Hepatocyte (in vitro differentiated cells): ENCODE measurements around the gene GAA. TPM values are rescaled to one million over a fixed set of nuclear protein-coding genes. Genes with fewer than 3 reads are reported as not detected.

Experiments
- DNase-seq: peaks from one replicate; pipeline ENCODE4 v3.0.0-alpha.2; 2016; ENCODE audit warnings: low spot score
- H2AFZ ChIP-seq: fragments of 200-600 bp; sonication (generic); 2 replicates; pipeline ENCODE4 v1.6.0; 2016; ENCODE audit warnings: antibody characterized with exemption, mild to moderate bottlenecking
- H3K27ac ChIP-seq: fragments of 200-600 bp; sonication (generic); 2 replicates; pipeline ENCODE4 v1.5.1; 2016; ENCODE audit warnings: mild to moderate bottlenecking
- H3K27me3 ChIP-seq: fragments of 200-600 bp; sonication (generic); 2 replicates; pipeline ENCODE4 v1.6.1; 2016
- H3K36me3 ChIP-seq: fragments of 200-600 bp; sonication (generic); replicated peaks from 2 replicates; pipeline ENCODE4 v1.5.1; 2016; ENCODE audit warnings: low read depth; ENCODE audit not compliant: insufficient read depth
- H3K4me1 ChIP-seq: fragments of 200-600 bp; sonication (generic); 2 replicates; pipeline ENCODE4 v1.5.1; 2016; ENCODE audit warnings: mild to moderate bottlenecking, moderate library complexity; ENCODE audit not compliant: insufficient read depth
- H3K4me2 ChIP-seq: fragments of 200-600 bp; sonication (generic); 2 replicates; pipeline ENCODE4 v1.6.0; 2016
- H3K4me3 ChIP-seq: fragments of 200-600 bp; sonication (generic); 2 replicates; pipeline ENCODE4 v1.5.1; 2016; ENCODE audit warnings: mild to moderate bottlenecking
- H3K79me2 ChIP-seq: fragments of 200-600 bp; sonication (generic); 2 replicates; pipeline ENCODE4 v1.6.0; 2017; ENCODE audit warnings: mild to moderate bottlenecking
- H3K9me2 ChIP-seq: fragments of 200-600 bp; sonication (generic); replicated peaks from 2 replicates; pipeline ENCODE4 v1.6.0; 2017; ENCODE audit warnings: mild to moderate bottlenecking; ENCODE audit not compliant: insufficient read depth
- H3K9me3 ChIP-seq: fragments of 200-600 bp; sonication (generic); 2 replicates; pipeline ENCODE4 v1.5.1; 2016; ENCODE audit warnings: low read depth, mild to moderate bottlenecking
- H4K20me1 ChIP-seq: fragments of 200-600 bp; sonication (generic); 2 replicates; pipeline ENCODE4 v1.6.0; 2016; ENCODE audit warnings: mild to moderate bottlenecking; ENCODE audit not compliant: insufficient read depth, poor library complexity, severe bottlenecking
- EZH2 ChIP-seq: fragments of 200-600 bp; sonication (generic); IDR thresholded peaks from 2 replicates; pipeline ENCODE4 v1.6.1; 2016; ENCODE audit warnings: antibody characterized with exemption, mild to moderate bottlenecking, borderline replicate concordance
- EZH2phosphoT487 ChIP-seq: fragments of 200-600 bp; sonication (generic); IDR thresholded peaks from one replicate; pipeline ENCODE4 v1.6.1; 2018; ENCODE audit warnings: antibody characterized with exemption, mild to moderate bottlenecking, low read depth, moderate library complexity; ENCODE audit not compliant: unreplicated experiment, severe bottlenecking
- WGBS: methylation state at CpG from one replicate; pipeline ENCODE4 v1.1.6; 2016; ENCODE audit warnings: low lambda C conversion rate; ENCODE audit errors: missing lambda C conversion rate; 5-methylcytosine and 5-hydroxymethylcytosine counted together
- polyA plus RNA-seq: library from polyadenylated mRNA; unstranded; fragments of >200 nt; fragmentation: Nextera tagmentation; extraction: Ambion mirVana; gene quantifications from 2 replicates; pipeline ENCODE4 v1.2.1, GENCODE V29; 2016
- total RNA-seq: library from RNA; depleted of rRNA; stranded (reverse); fragments of >200 nt; gene quantifications from 2 replicates; pipeline ENCODE4 v1.2.3, GENCODE V29; 2014
- TF ChIP-seq, protein P1 (sequence below): fragments of 200-600 bp; sonication (generic); IDR thresholded peaks from 2 replicates; pipeline ENCODE4 v1.5.1; 2016; ENCODE audit warnings: antibody characterized with exemption, mild to moderate bottlenecking; ENCODE audit not compliant: poor library complexity

Gene GAA
- total and polyA plus RNA-seq, 2 experiments from 2014 or later, result 37.1 to 43.1 TPM

DNA sequence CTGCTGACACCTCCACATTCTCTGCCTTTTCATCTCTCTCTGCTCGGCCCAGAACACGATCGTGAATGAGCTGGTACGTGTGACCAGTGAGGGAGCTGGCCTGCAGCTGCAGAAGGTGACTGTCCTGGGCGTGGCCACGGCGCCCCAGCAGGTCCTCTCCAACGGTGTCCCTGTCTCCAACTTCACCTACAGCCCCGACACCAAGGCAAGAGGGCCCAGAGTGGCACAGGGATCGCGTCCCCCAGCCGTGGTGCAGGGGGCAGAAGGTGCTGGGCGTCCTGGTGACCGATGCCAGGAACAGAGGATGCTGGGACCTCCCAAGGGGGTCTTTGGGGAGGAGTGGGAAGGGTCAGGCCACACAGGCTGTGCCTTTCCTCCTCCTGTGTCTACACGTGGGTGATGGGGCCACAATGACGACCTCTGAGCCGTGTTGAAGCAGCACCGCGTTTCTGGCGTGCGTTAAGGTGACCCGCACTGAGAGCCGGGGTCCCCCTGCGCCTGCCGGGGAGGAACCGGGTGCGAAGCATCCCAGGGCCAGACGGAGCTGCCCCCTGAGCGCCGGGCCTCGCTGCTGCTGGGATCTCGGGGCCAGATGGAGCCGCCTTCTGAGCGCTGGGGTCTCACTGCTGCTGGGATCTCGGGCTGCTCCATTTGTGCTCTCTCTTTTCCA is 17.4 kb downstream of the GAA start:
- Histone ChIP-seq H3K9me3 (no peaks in the 10 kb centered on the region), H3K4me3 (no peak overlapping the region), H3K27ac (no peak overlapping the region), H3K36me3 (no peaks in the 10 kb centered on the region), H4K20me1 (no peaks in the 10 kb centered on the region), H2AFZ (no peak overlapping the region), H3K79me2 (no peaks in the 10 kb centered on the region), H3K27me3 (no peaks in the 10 kb centered on the region), H3K4me1 (no peaks in the 10 kb centered on the region), H3K4me2 (no peak overlapping the region), H3K9me2 (no peaks in the 10 kb centered on the region)
- peak; percentile 3 for DNase-seq
- WGBS, result 90% methylated on average over 35 of the region's 35 CpGs
- TF ChIP-seq EZH2phosphoT487, result no peak
- TF ChIP-seq, protein P1, sequence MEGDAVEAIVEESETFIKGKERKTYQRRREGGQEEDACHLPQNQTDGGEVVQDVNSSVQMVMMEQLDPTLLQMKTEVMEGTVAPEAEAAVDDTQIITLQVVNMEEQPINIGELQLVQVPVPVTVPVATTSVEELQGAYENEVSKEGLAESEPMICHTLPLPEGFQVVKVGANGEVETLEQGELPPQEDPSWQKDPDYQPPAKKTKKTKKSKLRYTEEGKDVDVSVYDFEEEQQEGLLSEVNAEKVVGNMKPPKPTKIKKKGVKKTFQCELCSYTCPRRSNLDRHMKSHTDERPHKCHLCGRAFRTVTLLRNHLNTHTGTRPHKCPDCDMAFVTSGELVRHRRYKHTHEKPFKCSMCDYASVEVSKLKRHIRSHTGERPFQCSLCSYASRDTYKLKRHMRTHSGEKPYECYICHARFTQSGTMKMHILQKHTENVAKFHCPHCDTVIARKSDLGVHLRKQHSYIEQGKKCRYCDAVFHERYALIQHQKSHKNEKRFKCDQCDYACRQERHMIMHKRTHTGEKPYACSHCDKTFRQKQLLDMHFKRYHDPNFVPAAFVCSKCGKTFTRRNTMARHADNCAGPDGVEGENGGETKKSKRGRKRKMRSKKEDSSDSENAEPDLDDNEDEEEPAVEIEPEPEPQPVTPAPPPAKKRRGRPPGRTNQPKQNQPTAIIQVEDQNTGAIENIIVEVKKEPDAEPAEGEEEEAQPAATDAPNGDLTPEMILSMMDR, result no peak
- no peak for TF ChIP-seq EZH2

DNA sequence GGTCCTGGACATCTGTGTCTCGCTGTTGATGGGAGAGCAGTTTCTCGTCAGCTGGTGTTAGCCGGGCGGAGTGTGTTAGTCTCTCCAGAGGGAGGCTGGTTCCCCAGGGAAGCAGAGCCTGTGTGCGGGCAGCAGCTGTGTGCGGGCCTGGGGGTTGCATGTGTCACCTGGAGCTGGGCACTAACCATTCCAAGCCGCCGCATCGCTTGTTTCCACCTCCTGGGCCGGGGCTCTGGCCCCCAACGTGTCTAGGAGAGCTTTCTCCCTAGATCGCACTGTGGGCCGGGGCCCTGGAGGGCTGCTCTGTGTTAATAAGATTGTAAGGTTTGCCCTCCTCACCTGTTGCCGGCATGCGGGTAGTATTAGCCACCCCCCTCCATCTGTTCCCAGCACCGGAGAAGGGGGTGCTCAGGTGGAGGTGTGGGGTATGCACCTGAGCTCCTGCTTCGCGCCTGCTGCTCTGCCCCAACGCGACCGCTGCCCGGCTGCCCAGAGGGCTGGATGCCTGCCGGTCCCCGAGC is 17.9 kb downstream of the GAA start:
- Histone ChIP-seq H3K4me3 (no peak overlapping the region), H3K9me2 (no peaks in the 10 kb centered on the region), H3K27me3 (no peaks in the 10 kb centered on the region), H2AFZ (no peak overlapping the region), H3K27ac (no peak overlapping the region), H4K20me1 (no peaks in the 10 kb centered on the region), H3K4me2 (no peak overlapping the region), H3K36me3 (no peaks in the 10 kb centered on the region), H3K4me1 (no peaks in the 10 kb centered on the region), H3K9me3 (no peaks in the 10 kb centered on the region), H3K79me2 (no peaks in the 10 kb centered on the region)
- WGBS, result 91% methylated on average over 24 of the region's 24 CpGs
- DNase-seq, result no peak
- TF ChIP-seq EZH2phosphoT487 (no peak), EZH2 (no peak)
- TF ChIP-seq, protein P1, result no peak

DNA sequence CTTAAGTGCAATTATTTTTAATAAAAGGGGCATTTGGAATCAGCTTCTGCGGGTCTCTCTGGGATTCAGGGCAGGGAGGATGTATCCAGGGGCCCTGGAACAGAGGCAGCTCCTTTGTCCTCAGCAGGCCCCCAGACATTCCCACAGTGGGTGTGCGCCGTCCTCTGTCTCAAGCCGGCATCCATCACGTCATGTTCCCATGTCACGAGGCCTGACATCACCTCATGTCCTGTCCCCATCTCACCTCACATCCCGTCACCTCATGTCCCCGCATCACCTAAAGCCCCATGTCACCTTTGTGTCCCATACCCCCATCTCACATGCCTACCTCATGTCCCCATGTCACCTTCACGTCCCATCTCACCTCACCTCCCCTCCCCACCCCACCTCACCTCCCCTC is 18.5 kb downstream of the GAA start:
- no peaks in the 10 kb centered on the region for H4K20me1 ChIP-seq
- no peak overlapping the region for H3K4me3 ChIP-seq
- H3K4me2 ChIP-seq, result no peak overlapping the region
- H3K9me2 ChIP-seq, result no peaks in the 10 kb centered on the region
- no peak for TF ChIP-seq EZH2
- TF ChIP-seq EZH2phosphoT487, result no peak
- H3K27ac ChIP-seq, result no peak overlapping the region
- no peaks in the 10 kb centered on the region for H3K9me3 ChIP-seq
- no peak for DNase-seq
- H3K4me1 ChIP-seq, result no peaks in the 10 kb centered on the region
- no peaks in the 10 kb centered on the region for H3K27me3 ChIP-seq
- H3K36me3 ChIP-seq, result no peaks in the 10 kb centered on the region
- H3K79me2 ChIP-seq, result no peaks in the 10 kb centered on the region
- WGBS, result 89% methylated on average over 8 of the region's 9 CpGs
- H2AFZ ChIP-seq, result no peak overlapping the region

DNA sequence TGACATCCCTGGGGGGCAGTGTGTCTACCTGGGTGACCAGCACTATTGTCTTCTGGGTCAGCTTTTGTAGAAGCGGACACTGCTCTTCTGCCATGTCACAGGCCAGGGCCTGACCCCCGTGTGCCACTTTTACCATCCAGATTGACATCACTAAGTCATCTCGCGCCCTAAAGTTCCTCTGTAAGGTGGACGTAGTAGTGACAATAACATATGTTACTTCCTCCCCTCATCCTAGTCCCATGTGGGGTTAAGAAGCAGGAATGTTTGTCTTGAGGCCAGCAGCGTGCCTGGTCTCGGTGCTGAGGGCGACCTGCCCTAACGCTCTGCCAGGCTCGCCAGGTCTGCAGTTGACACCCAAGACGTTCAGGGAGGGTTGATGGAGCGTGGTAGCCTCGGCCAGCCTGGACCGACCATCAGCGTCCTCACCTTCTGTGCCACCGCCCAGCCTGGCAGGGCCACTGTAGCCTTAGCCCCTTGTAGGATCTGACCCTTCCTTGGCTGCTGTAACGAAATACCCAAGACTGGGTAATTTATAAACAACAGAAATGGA is 20.7 kb downstream of the GAA start:
- Histone ChIP-seq H3K4me1 (no peaks in the 10 kb centered on the region), H2AFZ (no peak overlapping the region), H3K27me3 (no peaks in the 10 kb centered on the region), H3K4me2 (no peak overlapping the region), H3K9me3 (no peaks in the 10 kb centered on the region), H3K9me2 (no peaks in the 10 kb centered on the region), H3K27ac (no peak overlapping the region), H4K20me1 (no peaks in the 10 kb centered on the region), H3K36me3 (no peaks in the 10 kb centered on the region), H3K4me3 (no peak overlapping the region), H3K79me2 (no peaks in the 10 kb centered on the region)
- TF ChIP-seq EZH2phosphoT487, result no peak
- no peak for TF ChIP-seq EZH2
- TF ChIP-seq, protein P1, result no peak
- 96% methylated on average over 17 of the region's 17 CpGs for WGBS
- DNase-seq, result no peak
